ENCODE results near the gene ITGA3. TPM values are rescaled to one million over a fixed set of nuclear protein-coding genes. Genes with fewer than 3 reads are reported as not detected.
A peak's percentile ranks its signal among the peaks of the same experiment; 100 is the strongest.

The ITGA3 gene
- total RNA-seq, 1 donor from 2014 or later: 668 TPM

- H3K4me3 ChIP-seq (ENCODE audit: low read depth, low read length): no peak overlapping the region
- DNase-seq (ENCODE audit: low read depth): no peak
- no peak for TF ChIP-seq CTCF (conservative IDR thresholded peaks at IDR 0.05; ENCODE audit: low read depth, low read length)
Observed at GRCh38 chr17:50051606-50052005, 4.3 kb upstream of the ITGA3 start.

DNA sequence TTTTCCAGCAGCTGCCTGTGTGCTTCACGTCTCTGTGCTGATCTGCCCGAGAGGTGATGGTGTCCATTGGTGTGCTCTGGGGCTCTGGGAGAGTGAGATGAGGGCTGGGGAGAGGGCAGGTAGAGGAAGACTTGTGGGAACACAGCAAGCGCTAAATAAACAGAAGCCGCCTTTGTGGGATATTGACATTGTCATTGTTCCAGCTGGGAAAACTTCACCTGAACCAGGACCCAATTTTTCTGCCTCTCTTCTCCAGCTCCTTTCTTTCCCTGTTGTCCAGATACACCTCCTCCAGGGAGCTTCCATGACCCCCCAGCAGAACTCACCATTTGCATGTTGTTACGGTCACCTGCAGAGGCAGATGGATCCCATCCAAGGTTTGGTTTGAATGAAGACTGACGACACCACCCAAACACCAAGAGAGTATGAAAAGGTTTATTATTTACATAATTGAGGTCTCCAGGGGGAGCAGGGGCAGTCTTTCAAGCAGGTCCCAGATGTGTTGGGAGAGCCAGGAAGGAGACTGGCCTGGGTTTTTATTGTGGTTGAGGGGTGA lies 3.6 kb upstream of the ITGA3 start:
- DNase-seq (ENCODE audit: low read depth): no peak
- H3K4me3 ChIP-seq (ENCODE audit: low read depth, low read length): no peak overlapping the region
- no peak for TF ChIP-seq CTCF (conservative IDR thresholded peaks at IDR 0.05; ENCODE audit: low read depth, low read length)

GRCh38 chr17:50052822-50053653 lies 2.9 kb upstream of the ITGA3 start:
- H3K4me3 ChIP-seq (ENCODE audit: low read depth, low read length): no peak overlapping the region
- TF ChIP-seq CTCF (conservative IDR thresholded peaks at IDR 0.05; ENCODE audit: low read depth, low read length): no peak
- no peak for DNase-seq (ENCODE audit: low read depth)

DNA sequence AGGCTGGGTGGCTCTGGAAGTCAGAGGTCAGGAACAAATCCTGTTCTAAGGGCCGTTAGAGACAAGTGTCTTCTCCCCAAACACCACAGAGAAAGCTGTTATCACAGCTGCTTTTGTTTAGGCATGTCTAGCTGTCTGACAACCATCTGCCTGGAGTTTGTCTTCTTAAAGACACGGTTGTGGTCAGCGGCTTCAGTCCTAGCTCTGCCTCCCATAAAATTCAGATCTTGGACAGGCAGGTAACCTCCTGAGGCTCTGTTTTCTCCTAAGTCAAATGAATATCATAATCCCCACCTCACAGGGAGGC lies 2.3 kb upstream of the ITGA3 start:
- TF ChIP-seq CTCF (conservative IDR thresholded peaks at IDR 0.05; ENCODE audit: low read depth, low read length): no peak
- H3K4me3 ChIP-seq (ENCODE audit: low read depth, low read length): no peak overlapping the region
- DNase-seq (ENCODE audit: low read depth): no peak

DNA sequence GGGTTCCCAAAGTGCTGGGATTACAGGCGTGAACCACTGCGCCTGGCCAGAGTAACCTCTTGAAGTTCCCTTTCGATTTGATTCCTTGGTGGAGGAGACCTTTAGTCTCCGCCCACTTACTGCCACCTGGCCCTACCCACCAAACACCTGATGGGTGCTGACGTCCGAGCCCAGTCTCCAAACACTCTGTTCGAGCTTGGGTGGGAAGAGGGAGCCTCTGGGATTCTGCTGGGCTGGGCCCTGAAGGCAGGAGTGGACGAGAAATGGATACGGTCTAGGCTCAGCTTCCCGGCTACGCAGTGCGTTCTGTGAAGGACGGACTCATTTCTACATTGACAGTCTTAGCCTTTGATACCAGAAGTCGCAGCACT lies 870 bp upstream of the ITGA3 start:
- no peak for DNase-seq (ENCODE audit: low read depth)
- peak; percentile 5 for TF ChIP-seq CTCF (conservative IDR thresholded peaks at IDR 0.05; ENCODE audit: low read depth, low read length)
- peak overlapping the region; percentile 89 for H3K4me3 ChIP-seq (ENCODE audit: low read depth, low read length)

DNA sequence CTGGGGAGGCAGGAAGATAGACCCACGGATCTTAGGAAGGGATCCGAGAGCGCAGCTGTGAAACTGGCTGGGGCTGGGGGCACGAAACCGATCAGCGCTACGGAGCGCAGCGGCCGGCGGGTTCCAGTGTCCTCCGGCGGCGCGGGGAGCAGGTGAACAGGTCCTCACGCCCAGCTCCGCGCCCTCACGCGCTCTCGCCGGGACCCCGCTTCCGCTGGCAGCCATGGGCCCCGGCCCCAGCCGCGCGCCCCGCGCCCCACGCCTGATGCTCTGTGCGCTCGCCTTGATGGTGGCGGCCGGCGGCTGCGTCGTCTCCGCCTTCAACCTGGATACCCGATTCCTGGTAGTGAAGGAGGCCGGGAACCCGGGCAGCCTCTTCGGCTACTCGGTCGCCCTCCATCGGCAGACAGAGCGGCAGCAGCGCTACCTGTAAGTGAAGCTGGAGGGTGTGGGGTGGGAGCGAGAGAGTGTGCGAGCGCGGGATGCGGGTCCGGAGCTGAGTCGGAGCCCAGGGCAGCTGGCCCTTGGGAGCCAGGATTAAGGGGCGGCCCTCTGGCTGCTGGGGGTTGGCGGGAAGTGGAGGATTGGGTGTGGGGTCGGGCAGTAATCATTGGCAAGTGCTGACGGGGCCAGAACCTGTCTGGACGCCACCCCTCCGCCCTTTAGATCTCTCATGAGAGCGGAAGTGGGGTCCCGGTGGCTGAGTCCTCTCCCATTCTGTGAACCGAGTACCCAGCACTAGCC lies 479 bp downstream of the ITGA3 start:
- DNase-seq (ENCODE audit: low read depth): no peak
- H3K4me3 ChIP-seq (ENCODE audit: low read depth, low read length): peak overlapping the region; percentile 89
- TF ChIP-seq CTCF (conservative IDR thresholded peaks at IDR 0.05; ENCODE audit: low read depth, low read length): no peak
